ENCODE results near the gene SYT1.

DNA sequence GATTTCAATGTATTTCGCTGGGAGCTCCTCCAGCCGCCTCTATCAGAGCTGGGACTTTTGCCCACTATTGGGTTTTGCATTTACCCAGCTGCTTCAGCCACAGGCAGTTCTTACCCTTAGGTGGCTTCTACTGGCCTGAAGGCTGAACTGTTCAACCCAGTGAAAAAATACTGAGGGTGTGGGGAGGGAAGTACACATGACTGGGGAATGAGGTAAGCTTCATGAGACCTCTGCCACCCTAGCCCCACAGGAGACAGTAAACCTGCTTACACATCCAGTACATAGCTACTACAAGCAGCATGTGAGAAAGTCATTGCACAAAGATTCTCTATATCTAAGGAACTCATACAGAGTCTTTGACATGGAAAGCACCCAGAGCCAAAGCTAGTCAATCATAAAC lies 411.1 kb downstream of the SYT1 start:
- TF ChIP-seq TAF1 (IDR thresholded peaks at IDR 0.05; ENCODE audit: borderline replicate concordance, insufficient read depth, low read length) (no peak), POLR2AphosphoS5 (IDR thresholded peaks at IDR 0.05; ENCODE audit: low read depth, low read length) (no peak)
